Measurements from ENCODE around the gene FAM25G. TPM values are rescaled to one million over a fixed set of nuclear protein-coding genes. Genes with fewer than 3 reads are reported as not detected.

FAM25G gene
- total and polyA plus RNA-seq, 9 of the 15 experiments (the other 6 are each of a cell fraction or from before 2014, with no cell fraction given): not detected

GRCh38 chr10:47447705-47448104 lies 43.8 kb downstream of the FAM25G start:
- Histone ChIP-seq H3K9me3 (replicated peaks; ENCODE audit: control insufficient read depth, insufficient read depth, low read depth, low read length) (no peaks in the 10 kb centered on the region), H2AFZ (ENCODE audit: low read depth, low read length) (no peak overlapping the region), H3K27ac (ENCODE audit: extremely low read depth, low read depth, low read length) (no peak overlapping the region), H3K4me2 (ENCODE audit: insufficient read depth, low read length) (no peak overlapping the region), H3K36me3 (ENCODE audit: control insufficient read depth, insufficient read depth, low read length) (no peaks in the 10 kb centered on the region), H3K9ac (ENCODE audit: insufficient read depth in 1 of 2, low read depth in 2 of 2, low read length in 2 of 2) (no peak overlapping the region), H3K9me1 (ENCODE audit: control insufficient read depth, insufficient read depth, low read length) (no peaks in the 10 kb centered on the region), H3K79me2 (ENCODE audit: control insufficient read depth, insufficient read depth, low read length) (no peaks in the 10 kb centered on the region), H3K4me3 (no peak overlapping the region), H3K4me1 (replicated peaks in 1 of 2; ENCODE audit: control insufficient read depth in 2 of 2, insufficient read depth in 2 of 2, low read length in 2 of 2) (peaks cover 0 to 4% of the 10 kb centered on the region in 2 experiments; a peak in 1 of 5 replicates), H3K27me3 (ENCODE audit: control insufficient read depth in 2 of 2, insufficient read depth in 2 of 2, low read length in 2 of 2) (peaks cover 15 to 30% of the 10 kb centered on the region in 2 experiments; a peak in 4 of 5 replicates), H4K20me1 (replicated peaks; ENCODE audit: control insufficient read depth, insufficient read depth, low read length) (no peaks in the 10 kb centered on the region; the same call in 1 of the 2 replicates)
- WGBS (ENCODE audit: insufficient coverage, low coverage, missing lambda C conversion rate): 9% methylated on average over 3 of the region's 3 CpGs
- FAIRE-seq (no peak), ATAC-seq (no peak), DNase-seq (ENCODE audit: extremely low read depth in 1 of 4, low spot score in 3 of 4) (peak in 1 of 4 experiments; percentile 0)
- in situ Hi-C loops (cut with MboI): loop anchor here (25.0 kb wide), 1 partner anchor 115 kb away; no protein-coding TSS in a partner anchor
- intact Hi-C loops (cut with micrococcal nuclease): no loop called here
- no TSS peak for BruUV-seq (replicated peaks)
- ChIA-PET CTCF (ENCODE audit: low intra/inter-chr PET ratio) (no interaction called here), POLR2A (no interaction called here)
- TF ChIP-seq EHMT2 (IDR thresholded peaks at IDR 0.05) (no peak), ARID2 (IDR thresholded peaks at IDR 0.05) (no peak), ZNF277 (CRISPR knock-in tag; IDR thresholded peaks at IDR 0.05; ENCODE audit: borderline replicate concordance) (no peak), CUX1 (CRISPR knock-in tag; IDR thresholded peaks at IDR 0.05) (no peak), ELF1 (tag; IDR thresholded peaks at IDR 0.05) (no peak), ZNF324 (CRISPR knock-in tag; IDR thresholded peaks at IDR 0.05) (no peak), TOE1 (IDR thresholded peaks at IDR 0.05; ENCODE audit: borderline replicate concordance) (no peak), TOE1 (CRISPR knock-in tag; IDR thresholded peaks at IDR 0.05; ENCODE audit: borderline replicate concordance, low read depth) (no peak), SMAD2 (IDR thresholded peaks at IDR 0.05; ENCODE audit: low read depth, low read length) (no peak)

All from K562 (cell line).